K562 (cell line): Measurements from ENCODE around the gene SNAP23. TPM values are rescaled to one million over a fixed set of nuclear protein-coding genes. Genes with fewer than 3 reads are reported as not detected.

Source experiments
- DPF2 ChIP-seq: fragments of 450-650 bp; IDR thresholded peaks from 2 replicates; pipeline ENCODE4 v1.6.1; 2016
- FOXP4 ChIP-seq: sonication (generic); formaldehyde crosslinking; IDR thresholded peaks from 2 replicates; pipeline ENCODE4 v1.8.0; 2022; ENCODE audit warnings: mild to moderate bottlenecking, missing genetic modification reagents, borderline replicate concordance
- HDAC3 ChIP-seq: fragments of 450-650 bp; IDR thresholded peaks from 2 replicates; pipeline ENCODE4 v1.6.1; 2018; ENCODE audit warnings: borderline replicate concordance, mild to moderate bottlenecking, moderate library complexity; ENCODE audit not compliant: partially characterized antibody
- NCOA1 ChIP-seq: fragments of 450-650 bp; IDR thresholded peaks from 2 replicates; pipeline ENCODE4 v1.6.1; 2016; ENCODE audit warnings: low read depth
- PBX2 ChIP-seq, 2 experiments: IDR thresholded peaks in 1 of 2; conservative IDR thresholded peaks in 1 of 2; 2 replicates each; pipeline ENCODE4 v1.6.1; 2016; ENCODE audit warnings: low read depth in 2 of 2, mild to moderate bottlenecking in 1 of 2, missing compliant biosample characterization in 1 of 2, missing genetic modification characterization in 1 of 2, moderate library complexity in 1 of 2
- PHB ChIP-seq: fragments of 250-450 bp; sonication (Bioruptor Pico); IDR thresholded peaks from 2 replicates; pipeline ENCODE4 v1.5.0; 2021
- PHB2 ChIP-seq: fragments of 450-650 bp; IDR thresholded peaks from 2 replicates; pipeline ENCODE4 v1.6.1; 2017; ENCODE audit warnings: low read depth
- POLR2H ChIP-seq: IDR thresholded peaks from 2 replicates; pipeline ENCODE4 v1.6.1; 2016; ENCODE audit warnings: missing genetic modification characterization, low read depth, mild to moderate bottlenecking, control low read depth, missing compliant biosample characterization, moderate library complexity
- POLR3G ChIP-seq: IDR thresholded peaks from 2 replicates; pipeline ENCODE4 v1.6.1; 2011; ENCODE audit not compliant: insufficient read length, insufficient replicate concordance; ENCODE audit errors: extremely low read depth
- TBP ChIP-seq: optimal IDR thresholded peaks from 2 replicates; pipeline ENCODE3; 2011; ENCODE audit warnings: low read depth, low read length, improper control_type of control experiment
- ZBTB7A ChIP-seq: IDR thresholded peaks from 2 replicates; pipeline ENCODE4 v1.6.1; 2011; ENCODE audit warnings: low read depth, mild to moderate bottlenecking, low read length, moderate library complexity, borderline replicate concordance; ENCODE audit not compliant: control insufficient read depth
- ZNF134 ChIP-seq: fragments of 250-450 bp; sonication (Bioruptor Pico); conservative IDR thresholded peaks from 2 replicates; pipeline ENCODE4 v1.4.0; 2020
- ZNF217 ChIP-seq: sonication (generic); formaldehyde crosslinking; IDR thresholded peaks from 2 replicates; pipeline ENCODE4 v1.8.0; 2022; ENCODE audit warnings: mild to moderate bottlenecking, missing genetic modification reagents
- ZNF717 ChIP-seq: fragments of 250-450 bp; sonication (Bioruptor Pico); IDR thresholded peaks from 2 replicates; pipeline ENCODE4 v1.5.0; 2021
- polyA plus RNA-seq, 8 experiments: library from polyadenylated mRNA; depleted of rRNA in 4 of 8; stranded (reverse) in 5 of 8; unstranded in 3 of 8; fragments of >200 nt; fragmentation: Nextera tagmentation in 2 of 8; fragmentation: Illumina TruSeq in 1 of 8; extraction: Ambion mirVana in 2 of 8; extraction: Trizol in 1 of 8; gene quantifications; 2 replicates each; pipeline versions ENCODE4 v1.2.1 to v1.2.3, GENCODE V29; 2011 to 2014; ENCODE audit warnings: inconsistent platforms in 1 of 8, missing spikeins in 1 of 8
- total RNA-seq, 7 experiments: library from RNA; depleted of rRNA in 6 of 7; stranded (reverse); fragments of >200 nt in 6 of 7; fragmentation: Illumina TruSeq in 2 of 7; extraction: Trizol in 2 of 7; gene quantifications; 2 replicates each; pipeline versions ENCODE4 v1.2.1 to v1.2.3, GENCODE V29; 2011 to 2021; ENCODE audit warnings: low replicate concordance in 1 of 7
- TF ChIP-seq, protein P1 (sequence below): fragments of 450-650 bp; formaldehyde crosslinking; IDR thresholded peaks from 2 replicates; pipeline ENCODE4 v1.4.0; 2020; ENCODE audit warnings: mild to moderate bottlenecking
- TF ChIP-seq, protein P2 (sequence below): fragments of 250-450 bp; sonication (Bioruptor Pico); IDR thresholded peaks from 2 replicates; pipeline ENCODE4 v1.9.0; 2021; ENCODE audit warnings: mild to moderate bottlenecking, inconsistent platforms
- TF ChIP-seq, protein P3 (sequence below): fragments of 200-800 bp; sonication (Bioruptor generic); IDR thresholded peaks from 2 replicates; pipeline ENCODE4 v1.6.1; 2017; ENCODE audit warnings: missing genetic modification characterization, missing compliant biosample characterization

The SNAP23 gene
- total and polyA plus RNA-seq, 9 of the 15 experiments (the other 6 are each of a cell fraction or from before 2014, with no cell fraction given), result 78.9 to 168 (median 117) TPM

GRCh38 chr15:42549032-42549491 is 53.6 kb downstream of the SNAP23 start (continued):
- TF ChIP-seq POLR2H (tag) (no peak), HDAC3 (no peak), TBP (no peak), PBX2 (CRISPR knock-in tag; IDR thresholded peaks at IDR 0.05; ENCODE audit: low read depth) (no peak), PBX2 (tag; conservative IDR thresholded peaks at IDR 0.05; ENCODE audit: low read depth) (no peak), ZNF217 (CRISPR knock-in tag) (no peak), ZNF134 (CRISPR knock-in tag) (no peak), DPF2 (no peak), ZNF717 (no peak), PHB (CRISPR knock-in tag) (no peak), POLR3G (no peak), NCOA1 (no peak), FOXP4 (no peak), PHB2 (no peak), ZBTB7A (peak; percentile 93)
- TF ChIP-seq, protein P1, sequence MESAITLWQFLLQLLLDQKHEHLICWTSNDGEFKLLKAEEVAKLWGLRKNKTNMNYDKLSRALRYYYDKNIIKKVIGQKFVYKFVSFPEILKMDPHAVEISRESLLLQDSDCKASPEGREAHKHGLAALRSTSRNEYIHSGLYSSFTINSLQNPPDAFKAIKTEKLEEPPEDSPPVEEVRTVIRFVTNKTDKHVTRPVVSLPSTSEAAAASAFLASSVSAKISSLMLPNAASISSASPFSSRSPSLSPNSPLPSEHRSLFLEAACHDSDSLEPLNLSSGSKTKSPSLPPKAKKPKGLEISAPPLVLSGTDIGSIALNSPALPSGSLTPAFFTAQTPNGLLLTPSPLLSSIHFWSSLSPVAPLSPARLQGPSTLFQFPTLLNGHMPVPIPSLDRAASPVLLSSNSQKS (CRISPR knock-in tag), result no peak
- TF ChIP-seq, protein P2, sequence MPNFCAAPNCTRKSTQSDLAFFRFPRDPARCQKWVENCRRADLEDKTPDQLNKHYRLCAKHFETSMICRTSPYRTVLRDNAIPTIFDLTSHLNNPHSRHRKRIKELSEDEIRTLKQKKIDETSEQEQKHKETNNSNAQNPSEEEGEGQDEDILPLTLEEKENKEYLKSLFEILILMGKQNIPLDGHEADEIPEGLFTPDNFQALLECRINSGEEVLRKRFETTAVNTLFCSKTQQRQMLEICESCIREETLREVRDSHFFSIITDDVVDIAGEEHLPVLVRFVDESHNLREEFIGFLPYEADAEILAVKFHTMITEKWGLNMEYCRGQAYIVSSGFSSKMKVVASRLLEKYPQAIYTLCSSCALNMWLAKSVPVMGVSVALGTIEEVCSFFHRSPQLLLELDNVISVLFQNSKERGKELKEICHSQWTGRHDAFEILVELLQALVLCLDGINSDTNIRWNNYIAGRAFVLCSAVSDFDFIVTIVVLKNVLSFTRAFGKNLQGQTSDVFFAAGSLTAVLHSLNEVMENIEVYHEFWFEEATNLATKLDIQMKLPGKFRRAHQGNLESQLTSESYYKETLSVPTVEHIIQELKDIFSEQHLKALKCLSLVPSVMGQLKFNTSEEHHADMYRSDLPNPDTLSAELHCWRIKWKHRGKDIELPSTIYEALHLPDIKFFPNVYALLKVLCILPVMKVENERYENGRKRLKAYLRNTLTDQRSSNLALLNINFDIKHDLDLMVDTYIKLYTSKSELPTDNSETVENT (CRISPR knock-in tag), result 0 out of 2 replicates have a peak, but pooled peaks have one; percentile 0
- TF ChIP-seq, protein P3, sequence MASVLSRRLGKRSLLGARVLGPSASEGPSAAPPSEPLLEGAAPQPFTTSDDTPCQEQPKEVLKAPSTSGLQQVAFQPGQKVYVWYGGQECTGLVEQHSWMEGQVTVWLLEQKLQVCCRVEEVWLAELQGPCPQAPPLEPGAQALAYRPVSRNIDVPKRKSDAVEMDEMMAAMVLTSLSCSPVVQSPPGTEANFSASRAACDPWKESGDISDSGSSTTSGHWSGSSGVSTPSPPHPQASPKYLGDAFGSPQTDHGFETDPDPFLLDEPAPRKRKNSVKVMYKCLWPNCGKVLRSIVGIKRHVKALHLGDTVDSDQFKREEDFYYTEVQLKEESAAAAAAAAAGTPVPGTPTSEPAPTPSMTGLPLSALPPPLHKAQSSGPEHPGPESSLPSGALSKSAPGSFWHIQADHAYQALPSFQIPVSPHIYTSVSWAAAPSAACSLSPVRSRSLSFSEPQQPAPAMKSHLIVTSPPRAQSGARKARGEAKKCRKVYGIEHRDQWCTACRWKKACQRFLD (CRISPR knock-in tag), result peak; percentile 22; the same call in 1 of the 2 replicates
